ENCODE measurements around the gene MPPED1.

- TF ChIP-seq CTCF (conservative IDR thresholded peaks at IDR 0.05 in 1 of 2, IDR thresholded peaks at IDR 0.05 in 1 of 2; ENCODE audit: extremely low read depth in 1 of 2, insufficient read depth in 1 of 2, low read depth in 1 of 2, low read length in 2 of 2) = no peak
- no peak for TF ChIP-seq EZH2 (IDR thresholded peaks at IDR 0.05; ENCODE audit: borderline replicate concordance, low read length)
Observed at GRCh38 chr22:43462701-43463100, 50.9 kb downstream of the MPPED1 start.

Measured in mammary epithelial cell (primary cell).